K562 (cell line): ENCODE results near the gene DLX6. TPM values are rescaled to one million over a fixed set of nuclear protein-coding genes. Genes with fewer than 3 reads are reported as not detected.

Experiments used
- ATAC-seq: fragments of 200-7000 bp; cut with Tn5 transposase; 3 replicates; pipeline ENCODE4 v1.9.1; 2020; ENCODE audit warnings: moderate library complexity
- BruUV-seq: library from RNA; stranded (reverse); fragments of 400-500 nt; replicated peaks from 2 replicates; lab custom pipeline; 2021; lab: Mats Ljungman, UMichigan
- CTCF ChIA-PET: fragments of 300-600 bp; formaldehyde crosslinking; extraction: SDS; loops from one replicate; lab custom pipeline; 2021; ENCODE audit warnings: low intra/inter-chr PET ratio; lab: Yijun Ruan, JAX
- POLR2A ChIA-PET: fragments of 300-600, 350-650 bp; sonication (Branson Sonifier 250); formaldehyde crosslinking; extraction: SDS; loops from one replicate; lab custom pipeline; 2021; ENCODE audit warnings: antibody characterized with exemption, inconsistent platforms; lab: Yijun Ruan, JAX
- DNase-seq, 4 experiments: peaks; one replicate each; pipeline versions ENCODE4 v3.0.0 to v3.0.0-alpha.2; 2011 to 2018; ENCODE audit warnings: low spot score in 3 of 4, mixed read lengths in 3 of 4; ENCODE audit errors: extremely low read depth in 1 of 4
- FAIRE-seq: peaks from 2 replicates; lab custom pipeline; 2011; peaks lifted over from hg19 to GRCh38; lab: Jason Lieb, UNC
- H2AFZ ChIP-seq: 2 replicates; pipeline ENCODE4 v1.6.0; 2011; ENCODE audit warnings: low read depth, low read length, control low read depth, inconsistent platforms
- H3K27ac ChIP-seq: fragments of 200-600 bp; 3 replicates; pipeline ENCODE4 v1.8.0; 2011; ENCODE audit warnings: low read depth, mild to moderate bottlenecking, control low read depth, inconsistent platforms, low read length, moderate library complexity, mixed read lengths; ENCODE audit errors: extremely low read depth
- H3K27me3 ChIP-seq, 2 experiments: fragments of 300-600 bp in 1 of 2; 2 replicates in 1 of 2; 3 replicates in 1 of 2; pipeline versions ENCODE4 v1.6.0 to v1.8.0; 2011; ENCODE audit warnings: inconsistent platforms in 2 of 2, low read length in 2 of 2, mild to moderate bottlenecking in 1 of 2, mixed read lengths in 1 of 2, moderate library complexity in 1 of 2; ENCODE audit not compliant: control insufficient read depth in 2 of 2, insufficient read depth in 2 of 2
- H3K36me3 ChIP-seq: fragments of 300-600 bp; 3 replicates; pipeline ENCODE4 v1.8.0; 2011; ENCODE audit warnings: mild to moderate bottlenecking, low read length, inconsistent platforms; ENCODE audit not compliant: control insufficient read depth, insufficient read depth
- H3K4me1 ChIP-seq, 2 experiments: fragments of 200-600 bp in 1 of 2; replicated peaks in 1 of 2; 2 replicates in 1 of 2; 3 replicates in 1 of 2; pipeline versions ENCODE4 v1.5.1 to v1.8.0; 2011; ENCODE audit warnings: inconsistent platforms in 2 of 2, low read length in 2 of 2, mild to moderate bottlenecking in 1 of 2, mixed read lengths in 1 of 2, moderate library complexity in 1 of 2; ENCODE audit not compliant: control insufficient read depth in 2 of 2, insufficient read depth in 2 of 2
- H3K4me2 ChIP-seq: 2 replicates; pipeline ENCODE4 v1.6.1; 2011; ENCODE audit warnings: low read length, control low read depth, inconsistent platforms, mixed read lengths; ENCODE audit not compliant: insufficient read depth
- H3K4me3 ChIP-seq: fragments of 200-600 bp; sonication (generic), shearing (Covaris generic); 2 replicates; pipeline ENCODE4 v1.5.1; 2016; ENCODE audit warnings: control low read depth, inconsistent platforms
- H3K79me2 ChIP-seq: fragments of 200-600 bp; 3 replicates; pipeline ENCODE4 v1.8.0; 2011; ENCODE audit warnings: low read length, inconsistent platforms; ENCODE audit not compliant: control insufficient read depth, insufficient read depth
- H3K9ac ChIP-seq, 2 experiments: 2 replicates each; pipeline versions ENCODE4 v1.6.0 to v1.6.1; 2011; ENCODE audit warnings: low read depth in 2 of 2, low read length in 2 of 2, control low read depth in 1 of 2, inconsistent platforms in 1 of 2, mild to moderate bottlenecking in 1 of 2, mixed read lengths in 1 of 2; ENCODE audit not compliant: insufficient read depth in 1 of 2
- H3K9me1 ChIP-seq: one replicate; pipeline ENCODE4 v1.6.0; 2011; ENCODE audit warnings: inconsistent platforms, mild to moderate bottlenecking, low read length, moderate library complexity; ENCODE audit not compliant: control insufficient read depth, insufficient read depth
- H3K9me3 ChIP-seq: replicated peaks from 2 replicates; pipeline ENCODE4 v1.5.1; 2011; ENCODE audit warnings: low read depth, low read length, inconsistent platforms; ENCODE audit not compliant: control insufficient read depth, insufficient read depth
- H4K20me1 ChIP-seq: replicated peaks from 2 replicates; pipeline ENCODE4 v1.6.1; 2011; ENCODE audit warnings: low read length, inconsistent platforms, mixed read lengths; ENCODE audit not compliant: control insufficient read depth, insufficient read depth
- BACH1 ChIP-seq: fragments of 200-800 bp; sonication (Bioruptor generic); IDR thresholded peaks from 2 replicates; pipeline ENCODE4 v1.6.1; 2016; ENCODE audit warnings: missing genetic modification characterization, missing compliant biosample characterization
- CEBPG ChIP-seq, 3 experiments: fragments of 200-800 bp in 1 of 3; sonication (Bioruptor generic) in 1 of 3; sonication (generic) in 1 of 3; formaldehyde crosslinking in 1 of 3; IDR thresholded peaks in 2 of 3; conservative IDR thresholded peaks in 1 of 3; 2 replicates each; pipeline versions ENCODE4 v1.6.1 to v1.8.0; 2016 to 2022; ENCODE audit warnings: missing compliant biosample characterization in 2 of 3, missing genetic modification characterization in 2 of 3, mild to moderate bottlenecking in 1 of 3, missing genetic modification reagents in 1 of 3
- GABPB1 ChIP-seq: sonication (generic); formaldehyde crosslinking; IDR thresholded peaks from 2 replicates; pipeline ENCODE4 v1.8.0; 2022; ENCODE audit warnings: mild to moderate bottlenecking, missing genetic modification reagents
- IFI16 ChIP-seq: fragments of 250-450 bp; sonication (Bioruptor Pico); IDR thresholded peaks from 2 replicates; pipeline ENCODE4 v2.1.2; 2022; ENCODE audit warnings: mild to moderate bottlenecking, inconsistent platforms
- MAX ChIP-seq: sonication (generic); formaldehyde crosslinking; IDR thresholded peaks from 2 replicates; pipeline ENCODE4 v1.9.0; 2022; ENCODE audit warnings: mild to moderate bottlenecking, missing genetic modification reagents
- MXI1 ChIP-seq: IDR thresholded peaks from 2 replicates; pipeline ENCODE4 v1.6.1; 2011; ENCODE audit warnings: low read depth, mild to moderate bottlenecking, improper control_type of control experiment, low read length
- NFYB ChIP-seq: IDR thresholded peaks from 2 replicates; pipeline ENCODE4 v1.6.1; 2011; ENCODE audit warnings: mild to moderate bottlenecking, moderate library complexity; ENCODE audit not compliant: insufficient read length; ENCODE audit errors: extremely low read depth
- RHOXF2B ChIP-seq: fragments of 250-450 bp; sonication (Bioruptor Pico); conservative IDR thresholded peaks from 2 replicates; pipeline ENCODE4 v1.5.1; 2021
- VEZF1 ChIP-seq: fragments of 200-800 bp; sonication (Bioruptor generic); IDR thresholded peaks from 2 replicates; pipeline ENCODE4 v1.6.1; 2017; ENCODE audit warnings: missing genetic modification characterization, missing compliant biosample characterization
- ZNF347 ChIP-seq: fragments of 450-650 bp; formaldehyde crosslinking; IDR thresholded peaks from 2 replicates; pipeline ENCODE4 v1.4.0; 2020; ENCODE audit warnings: low read depth, mild to moderate bottlenecking, moderate library complexity
- ZNF384 ChIP-seq: IDR thresholded peaks from 2 replicates; pipeline ENCODE4 v1.6.1; 2012; ENCODE audit warnings: low read depth, low read length, improper control_type of control experiment
- ZNF655 ChIP-seq: fragments of 250-450 bp; sonication (Bioruptor Pico); IDR thresholded peaks from 2 replicates; pipeline ENCODE4 v1.5.0; 2021
- ZNF766 ChIP-seq: fragments of 200-800 bp; sonication (Bioruptor generic); conservative IDR thresholded peaks from 2 replicates; pipeline ENCODE4 v1.6.1; 2016; ENCODE audit warnings: missing genetic modification characterization, missing compliant biosample characterization
- WGBS: fragments of 100-300 bp; shearing (Covaris generic); methylation state at CpG from one replicate; pipeline ENCODE4 v1.1.6; 2016; ENCODE audit warnings: low coverage, mixed read lengths; ENCODE audit not compliant: insufficient coverage; ENCODE audit errors: missing lambda C conversion rate; 5-methylcytosine and 5-hydroxymethylcytosine counted together
- in situ Hi-C: fragments of 300-500 bp; cut with MboI; formaldehyde crosslinking; loops from 4 replicates; pipeline ENCODE4 v1.15.0; 2018; ENCODE audit warnings: inconsistent platforms, mixed read lengths
- intact Hi-C: fragments of 100-400 bp; cut with micrococcal nuclease; formaldehyde crosslinking; loops from 2 replicates; pipeline ENCODE4 v1.14.2; 2022
- polyA plus RNA-seq, 8 experiments: library from polyadenylated mRNA; depleted of rRNA in 4 of 8; stranded (reverse) in 5 of 8; unstranded in 3 of 8; fragments of >200 nt; fragmentation: Nextera tagmentation in 2 of 8; fragmentation: Illumina TruSeq in 1 of 8; extraction: Ambion mirVana in 2 of 8; extraction: Trizol in 1 of 8; gene quantifications; 2 replicates each; pipeline versions ENCODE4 v1.2.1 to v1.2.3, GENCODE V29; 2011 to 2014; ENCODE audit warnings: inconsistent platforms in 1 of 8, missing spikeins in 1 of 8
- total RNA-seq, 7 experiments: library from RNA; depleted of rRNA in 6 of 7; stranded (reverse); fragments of >200 nt in 6 of 7; fragmentation: Illumina TruSeq in 2 of 7; extraction: Trizol in 2 of 7; gene quantifications; 2 replicates each; pipeline versions ENCODE4 v1.2.1 to v1.2.3, GENCODE V29; 2011 to 2021; ENCODE audit warnings: low replicate concordance in 1 of 7
- TF ChIP-seq, protein P1 (sequence below), 2 experiments: fragments of 450-650 bp in 1 of 2; sonication (generic) in 1 of 2; formaldehyde crosslinking; conservative IDR thresholded peaks; 2 replicates each; pipeline versions ENCODE4 v1.4.0 to v1.8.1; 2020 to 2022; ENCODE audit warnings: mild to moderate bottlenecking in 1 of 2, missing genetic modification reagents in 1 of 2
- TF ChIP-seq, protein P2 (sequence below), 2 experiments: fragments of 450-650 bp in 1 of 2; IDR thresholded peaks; 2 replicates each; pipeline ENCODE4 v1.6.1; 2011 to 2017; ENCODE audit warnings: low read depth in 2 of 2, antibody characterized with exemption in 1 of 2, borderline replicate concordance in 1 of 2, low read length in 1 of 2, mild to moderate bottlenecking in 1 of 2, mixed read lengths in 1 of 2; ENCODE audit not compliant: control insufficient read depth in 1 of 2

The DLX6 gene
- total and polyA plus RNA-seq, 9 of the 15 experiments (the other 6 are each of a cell fraction or from before 2014, with no cell fraction given), result not detected

DNA sequence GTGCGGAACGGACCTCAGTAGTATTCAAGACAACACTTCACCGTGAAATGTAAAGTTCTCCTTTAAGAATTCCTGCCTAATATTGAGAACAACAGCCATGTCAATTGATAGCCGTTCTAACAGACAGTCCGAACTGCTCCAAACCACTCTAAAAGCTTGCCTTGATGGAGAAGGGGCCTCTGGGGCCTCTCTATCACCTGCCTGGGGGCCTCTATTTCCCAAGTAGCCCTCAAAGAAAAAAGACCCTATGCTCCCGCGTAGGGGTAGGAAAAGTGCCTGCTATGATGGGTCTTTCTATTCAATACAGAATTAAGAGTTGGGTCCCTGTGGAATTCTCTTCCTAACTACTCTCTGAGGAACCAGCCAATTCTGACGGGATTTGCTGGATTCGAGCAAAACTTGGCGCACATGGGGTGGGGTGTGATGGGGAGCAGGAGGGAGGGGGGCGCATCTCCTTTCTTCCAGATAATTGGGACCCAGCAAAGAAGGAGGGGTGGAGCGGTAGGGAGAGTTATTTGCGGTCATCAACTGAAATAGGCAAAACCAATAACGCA, 8.3 kb upstream of the DLX6 start:
- in situ Hi-C loops, result no loop called here
- TF ChIP-seq VEZF1 (CRISPR knock-in tag) (no peak), NFYB (no peak), GABPB1 (CRISPR knock-in tag) (no peak), BACH1 (tag) (no peak), MXI1 (no peak), ZNF384 (no peak), RHOXF2B (CRISPR knock-in tag) (no peak), IFI16 (CRISPR knock-in tag) (no peak), CEBPG (CRISPR knock-in tag; IDR thresholded peaks at IDR 0.05) (no peak), CEBPG (tag; conservative IDR thresholded peaks at IDR 0.05 in 1 of 2, IDR thresholded peaks at IDR 0.05 in 1 of 2) (no peak), ZNF766 (CRISPR knock-in tag) (no peak), ZNF655 (CRISPR knock-in tag) (no peak), ZNF347 (CRISPR knock-in tag) (no peak), MAX (CRISPR knock-in tag) (no peak)
- TF ChIP-seq, protein P1, sequence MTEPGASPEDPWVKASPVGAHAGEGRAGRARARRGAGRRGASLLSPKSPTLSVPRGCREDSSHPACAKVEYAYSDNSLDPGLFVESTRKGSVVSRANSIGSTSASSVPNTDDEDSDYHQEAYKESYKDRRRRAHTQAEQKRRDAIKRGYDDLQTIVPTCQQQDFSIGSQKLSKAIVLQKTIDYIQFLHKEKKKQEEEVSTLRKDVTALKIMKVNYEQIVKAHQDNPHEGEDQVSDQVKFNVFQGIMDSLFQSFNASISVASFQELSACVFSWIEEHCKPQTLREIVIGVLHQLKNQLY (CRISPR knock-in tag; conservative IDR thresholded peaks at IDR 0.05), result no peak
- TF ChIP-seq, protein P2, sequence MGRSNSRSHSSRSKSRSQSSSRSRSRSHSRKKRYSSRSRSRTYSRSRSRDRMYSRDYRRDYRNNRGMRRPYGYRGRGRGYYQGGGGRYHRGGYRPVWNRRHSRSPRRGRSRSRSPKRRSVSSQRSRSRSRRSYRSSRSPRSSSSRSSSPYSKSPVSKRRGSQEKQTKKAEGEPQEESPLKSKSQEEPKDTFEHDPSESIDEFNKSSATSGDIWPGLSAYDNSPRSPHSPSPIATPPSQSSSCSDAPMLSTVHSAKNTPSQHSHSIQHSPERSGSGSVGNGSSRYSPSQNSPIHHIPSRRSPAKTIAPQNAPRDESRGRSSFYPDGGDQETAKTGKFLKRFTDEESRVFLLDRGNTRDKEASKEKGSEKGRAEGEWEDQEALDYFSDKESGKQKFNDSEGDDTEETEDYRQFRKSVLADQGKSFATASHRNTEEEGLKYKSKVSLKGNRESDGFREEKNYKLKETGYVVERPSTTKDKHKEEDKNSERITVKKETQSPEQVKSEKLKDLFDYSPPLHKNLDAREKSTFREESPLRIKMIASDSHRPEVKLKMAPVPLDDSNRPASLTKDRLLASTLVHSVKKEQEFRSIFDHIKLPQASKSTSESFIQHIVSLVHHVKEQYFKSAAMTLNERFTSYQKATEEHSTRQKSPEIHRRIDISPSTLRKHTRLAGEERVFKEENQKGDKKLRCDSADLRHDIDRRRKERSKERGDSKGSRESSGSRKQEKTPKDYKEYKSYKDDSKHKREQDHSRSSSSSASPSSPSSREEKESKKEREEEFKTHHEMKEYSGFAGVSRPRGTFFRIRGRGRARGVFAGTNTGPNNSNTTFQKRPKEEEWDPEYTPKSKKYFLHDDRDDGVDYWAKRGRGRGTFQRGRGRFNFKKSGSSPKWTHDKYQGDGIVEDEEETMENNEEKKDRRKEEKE (IDR thresholded peaks at IDR 0.05; ENCODE audit: borderline replicate concordance in 1 of 2, control insufficient read depth in 1 of 2, low read depth in 2 of 2, low read length in 1 of 2), result no peak
- intact Hi-C loops, result no loop called here
- Histone ChIP-seq H3K79me2 (no peaks in the 10 kb centered on the region), H3K9me3 (no peaks in the 10 kb centered on the region), H3K27ac (no peak overlapping the region), H3K36me3 (no peaks in the 10 kb centered on the region), H3K4me2 (no peak overlapping the region), H3K4me3 (no peak overlapping the region), H3K9me1 (no peaks in the 10 kb centered on the region), H4K20me1 (no peaks in the 10 kb centered on the region), H2AFZ (no peak overlapping the region), H3K9ac (no peak overlapping the region), H3K4me1 (peaks cover 0 to 3% of the 10 kb centered on the region in 2 experiments; a peak in 1 of 5 replicates), H3K27me3 (peaks cover 67 to 69% of the 10 kb centered on the region in 2 experiments)
- no peak for FAIRE-seq
- ATAC-seq, result no peak
- WGBS, result under 1% methylated on average over 12 of the region's 14 CpGs
- no peak for DNase-seq
- POLR2A ChIA-PET, result no interaction called here
- BruUV-seq, result no TSS peak
- CTCF ChIA-PET, result no interaction called here
